ENCODE results near the gene TJAP1.

Gene TJAP1

DNA sequence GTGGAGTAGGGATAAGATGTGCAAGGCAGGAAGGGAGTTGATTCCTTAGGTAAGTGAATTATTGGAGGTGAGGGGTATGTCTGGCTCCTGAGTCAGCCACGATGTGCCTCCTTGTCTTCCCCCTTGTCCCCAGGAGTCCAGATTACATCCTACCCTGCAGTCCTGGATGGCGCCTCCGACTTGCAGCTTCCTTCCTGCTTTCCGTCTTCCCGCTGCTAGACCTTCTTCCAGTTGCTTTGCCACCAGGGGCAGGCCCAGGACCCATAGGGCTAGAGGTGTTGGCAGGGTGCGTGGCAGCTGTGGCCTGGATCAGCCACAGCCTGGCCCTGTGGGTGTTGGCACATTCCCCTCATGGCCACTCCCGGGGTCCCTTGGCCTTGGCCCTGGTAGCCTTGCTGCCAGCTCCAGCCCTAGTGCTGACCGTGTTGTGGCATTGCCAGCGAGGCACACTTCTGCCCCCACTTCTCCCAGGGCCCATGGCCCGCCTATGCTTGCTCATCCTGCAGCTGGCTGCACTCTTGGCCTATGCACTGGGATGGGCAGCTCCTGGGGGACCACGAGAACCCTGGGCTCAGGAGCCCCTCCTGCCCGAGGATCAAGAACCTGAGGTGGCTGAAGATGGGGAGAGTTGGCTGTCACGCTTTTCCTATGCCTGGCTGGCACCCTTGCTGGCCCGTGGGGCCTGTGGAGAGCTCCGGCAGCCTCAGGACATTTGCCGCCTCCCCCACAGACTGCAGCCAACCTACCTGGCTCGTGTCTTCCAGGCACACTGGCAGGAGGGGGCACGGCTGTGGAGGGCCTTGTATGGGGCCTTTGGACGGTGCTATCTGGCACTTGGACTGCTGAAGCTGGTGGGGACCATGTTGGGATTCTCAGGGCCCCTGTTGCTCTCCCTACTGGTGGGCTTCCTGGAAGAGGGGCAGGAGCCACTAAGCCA, 45.1 kb upstream of the TJAP1 start:
- H3K79me2 ChIP-seq (ENCODE audit: insufficient read depth, low read length): peaks cover 17% of the 10 kb centered on the region
- H3K27me3 ChIP-seq (ENCODE audit: insufficient read depth, low read length, poor library complexity): no peaks in the 10 kb centered on the region
- no peak overlapping the region for H3K9ac ChIP-seq (ENCODE audit: low read depth, low read length)
- no peaks in the 10 kb centered on the region; the same call in 1 of the 2 replicates for H4K20me1 ChIP-seq (ENCODE audit: insufficient read depth, low read length)
- H3K27ac ChIP-seq (ENCODE audit: low read length): no peak overlapping the region
- peaks cover 39% of the 10 kb centered on the region for H3K36me3 ChIP-seq (ENCODE audit: insufficient read depth, low read length)
- peaks cover 16% of the 10 kb centered on the region for H3K4me1 ChIP-seq (ENCODE audit: insufficient read depth, low read length)
- no peak overlapping the region for H3K4me3 ChIP-seq (ENCODE audit: low read depth in 1 of 2, low read length in 2 of 2)
- DNase-seq (no peak), ATAC-seq (ENCODE audit: insufficient read depth, low read depth) (no peak)
- no peak overlapping the region for H3K4me2 ChIP-seq (ENCODE audit: insufficient read depth, low read length)
- TF ChIP-seq EZH2 (IDR thresholded peaks at IDR 0.05; ENCODE audit: borderline replicate concordance, low read depth, low read length, severe bottlenecking) (no peak), CTCF (IDR thresholded peaks at IDR 0.05; ENCODE audit: borderline replicate concordance, extremely low read depth, low read length, poor library complexity, severe bottlenecking) (no peak)
- no peak overlapping the region for H2AFZ ChIP-seq (ENCODE audit: low read depth, low read length)
- no peaks in the 10 kb centered on the region for H3K9me3 ChIP-seq (ENCODE audit: insufficient read depth, low read length, severe bottlenecking)

DNA sequence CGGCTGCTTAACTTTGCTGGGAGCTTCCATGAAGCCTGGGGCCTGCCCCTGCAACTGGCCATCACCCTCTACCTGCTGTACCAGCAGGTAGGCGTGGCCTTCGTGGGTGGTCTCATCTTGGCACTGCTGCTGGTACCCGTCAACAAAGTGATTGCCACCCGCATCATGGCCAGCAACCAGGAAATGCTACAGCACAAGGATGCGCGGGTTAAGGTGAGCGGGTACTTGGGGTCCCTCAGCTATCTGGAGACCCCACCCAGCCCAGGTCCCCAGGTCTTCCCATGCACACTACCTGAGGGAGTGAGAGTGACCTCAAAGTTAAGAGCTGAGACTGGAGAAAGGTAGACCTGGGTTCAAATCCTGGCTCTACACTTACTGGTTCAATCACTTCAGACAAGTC, 44.2 kb upstream of the TJAP1 start:
- TF ChIP-seq EZH2 (IDR thresholded peaks at IDR 0.05; ENCODE audit: borderline replicate concordance, low read depth, low read length, severe bottlenecking) (no peak), CTCF (IDR thresholded peaks at IDR 0.05; ENCODE audit: borderline replicate concordance, extremely low read depth, low read length, poor library complexity, severe bottlenecking) (no peak)

GRCh38 chr6:43434001-43434840, 43.1 kb upstream of the TJAP1 start:
- H3K4me1 ChIP-seq (ENCODE audit: insufficient read depth, low read length): peaks cover 1% of the 10 kb centered on the region; the same call in 1 of the 2 replicates
- no peak overlapping the region for H3K4me3 ChIP-seq (ENCODE audit: low read depth in 1 of 2, low read length in 2 of 2)
- no peak overlapping the region for H3K4me2 ChIP-seq (ENCODE audit: insufficient read depth, low read length)
- no peak overlapping the region for H3K9ac ChIP-seq (ENCODE audit: low read depth, low read length)
- no peak for DNase-seq
- no peak overlapping the region for H3K27ac ChIP-seq (ENCODE audit: low read length)
- H2AFZ ChIP-seq (ENCODE audit: low read depth, low read length): no peak overlapping the region
- no peak for ATAC-seq (ENCODE audit: insufficient read depth, low read depth)
- H3K36me3 ChIP-seq (ENCODE audit: insufficient read depth, low read length): peaks cover 52% of the 10 kb centered on the region
- H3K27me3 ChIP-seq (ENCODE audit: insufficient read depth, low read length, poor library complexity): no peaks in the 10 kb centered on the region
- H4K20me1 ChIP-seq (ENCODE audit: insufficient read depth, low read length): no peaks in the 10 kb centered on the region; the same call in 1 of the 2 replicates
- H3K9me3 ChIP-seq (ENCODE audit: insufficient read depth, low read length, severe bottlenecking): no peaks in the 10 kb centered on the region
- 0 out of 2 replicates have a peak, but pooled peaks cover 2% of the 10 kb centered on the region for H3K79me2 ChIP-seq (ENCODE audit: insufficient read depth, low read length)
- TF ChIP-seq CTCF (IDR thresholded peaks at IDR 0.05; ENCODE audit: borderline replicate concordance, extremely low read depth, low read length, poor library complexity, severe bottlenecking) (no peak), EZH2 (IDR thresholded peaks at IDR 0.05; ENCODE audit: borderline replicate concordance, low read depth, low read length, severe bottlenecking) (no peak)

More for the DNA sequence above, 44.2 kb upstream of the TJAP1 start:
- H3K27ac ChIP-seq (ENCODE audit: low read length): no peak overlapping the region; the same call in 1 of the 2 replicates
- ATAC-seq (ENCODE audit: insufficient read depth, low read depth) (no peak), DNase-seq (no peak)
- no peaks in the 10 kb centered on the region; the same call in 1 of the 2 replicates for H4K20me1 ChIP-seq (ENCODE audit: insufficient read depth, low read length)
- no peak overlapping the region for H3K9ac ChIP-seq (ENCODE audit: low read depth, low read length)
- H3K4me3 ChIP-seq (ENCODE audit: low read depth in 1 of 2, low read length in 2 of 2): no peak overlapping the region
- no peaks in the 10 kb centered on the region for H3K9me3 ChIP-seq (ENCODE audit: insufficient read depth, low read length, severe bottlenecking)
- H3K4me1 ChIP-seq (ENCODE audit: insufficient read depth, low read length): peaks cover 12% of the 10 kb centered on the region
- H3K4me2 ChIP-seq (ENCODE audit: insufficient read depth, low read length): no peak overlapping the region
- no peaks in the 10 kb centered on the region for H3K27me3 ChIP-seq (ENCODE audit: insufficient read depth, low read length, poor library complexity)
- peaks cover 12% of the 10 kb centered on the region for H3K79me2 ChIP-seq (ENCODE audit: insufficient read depth, low read length)
- H3K36me3 ChIP-seq (ENCODE audit: insufficient read depth, low read length): peaks cover 42% of the 10 kb centered on the region
- H2AFZ ChIP-seq (ENCODE audit: low read depth, low read length): no peak overlapping the region

All from DND-41 (cell line).